GM18499 (cell line): ENCODE data around the gene COG5.

Source experiments
- ATAC-seq: cut with Tn5 transposase; IDR thresholded peaks from one replicate; pipeline ENCODE4 v1.9.1; 2021; ENCODE audit warnings: moderate number of reproducible peaks; ENCODE audit not compliant: insufficient read depth, unreplicated experiment

COG5 gene

GRCh38 chr7:107404740-107405537, 158.8 kb downstream of the COG5 start:
- ATAC-seq: no peak

- no peak for ATAC-seq
These were observed 165.6 kb downstream of the COG5 start for GRCh38 chr7:107398161-107398560.

- ATAC-seq: no peak
These were observed 166.7 kb downstream of the COG5 start for GRCh38 chr7:107396990-107397389.

- no peak for ATAC-seq
These were observed 167.6 kb downstream of the COG5 start for GRCh38 chr7:107396081-107396480.

- no peak for ATAC-seq
These were observed 168.9 kb downstream of the COG5 start for GRCh38 chr7:107394831-107395230.

- ATAC-seq: no peak
These were observed 169.4 kb downstream of the COG5 start for GRCh38 chr7:107394276-107394675.

GRCh38 chr7:107392830-107393229, 170.9 kb downstream of the COG5 start:
- ATAC-seq: no peak

GRCh38 chr7:107390916-107391315, 172.8 kb downstream of the COG5 start:
- no peak for ATAC-seq

- ATAC-seq: no peak
These were observed 175.1 kb downstream of the COG5 start for GRCh38 chr7:107388604-107389003.

- ATAC-seq: no peak
These were observed 176.0 kb downstream of the COG5 start for GRCh38 chr7:107387573-107388219.

GRCh38 chr7:107387128-107387527, 176.6 kb downstream of the COG5 start:
- ATAC-seq: no peak

- ATAC-seq: no peak
These were observed 177.1 kb downstream of the COG5 start for GRCh38 chr7:107386548-107387102.

- no peak for ATAC-seq
These were observed 179.7 kb downstream of the COG5 start for GRCh38 chr7:107384025-107384424.

- no peak for ATAC-seq
These were observed 180.5 kb downstream of the COG5 start for GRCh38 chr7:107383203-107383602.

- no peak for ATAC-seq
These were observed 182.3 kb downstream of the COG5 start for GRCh38 chr7:107381453-107381852.

GRCh38 chr7:107373354-107373753, 190.4 kb downstream of the COG5 start:
- no peak for ATAC-seq

GRCh38 chr7:107372298-107372697, 191.4 kb downstream of the COG5 start:
- ATAC-seq: no peak

- ATAC-seq: no peak
These were observed 192.9 kb downstream of the COG5 start for GRCh38 chr7:107370816-107371215.

GRCh38 chr7:107364787-107365186, 198.9 kb downstream of the COG5 start:
- ATAC-seq: no peak

GRCh38 chr7:107359520-107360316, 204.0 kb downstream of the COG5 start:
- no peak for ATAC-seq

GRCh38 chr7:107355616-107356015, 208.1 kb downstream of the COG5 start:
- ATAC-seq: no peak
